OCI-LY7 (cell line): Measurements from ENCODE around the gene SLC29A3. TPM values are rescaled to one million over a fixed set of nuclear protein-coding genes. Genes with fewer than 3 reads are reported as not detected.

Experiments
- BruUV-seq: library from RNA; stranded (reverse); fragments of 400-500 nt; replicated peaks from 2 replicates; lab custom pipeline; 2021; lab: Mats Ljungman, UMichigan
- CTCF ChIA-PET: fragments of 300-600 bp; sonication (Branson Sonifier 250); formaldehyde crosslinking; loops from one replicate; lab custom pipeline; 2022; ENCODE audit warnings: antibody characterized with exemption; ENCODE audit not compliant: unreplicated experiment; lab: Charles Lee
- POLR2A ChIA-PET: fragments of 300-600 bp; sonication (Branson Sonifier 250); formaldehyde crosslinking; loops from one replicate; lab custom pipeline; 2022; ENCODE audit warnings: antibody characterized with exemption; lab: Charles Lee
- DNase-seq: peaks from one replicate; pipeline ENCODE4 v3.0.0-alpha.2; 2015; ENCODE audit warnings: low spot score
- H2AFZ ChIP-seq: fragments of 200-600 bp; sonication (generic), shearing (Covaris generic); 2 replicates; pipeline ENCODE4 v1.6.1; 2014; ENCODE audit warnings: mild to moderate bottlenecking, antibody characterized with exemption, low read length, moderate library complexity
- H3K27ac ChIP-seq: fragments of 200-600 bp; sonication (generic); 2 replicates; pipeline ENCODE4 v1.5.1; 2014; ENCODE audit warnings: mixed run types, low read depth, mild to moderate bottlenecking, moderate library complexity, low read length, inconsistent platforms; ENCODE audit not compliant: poor library complexity, severe bottlenecking
- H3K36me3 ChIP-seq: fragments of 200-600 bp; sonication (generic); 2 replicates; pipeline ENCODE4 v1.6.1; 2014; ENCODE audit warnings: mild to moderate bottlenecking, antibody characterized with exemption, low read length, moderate library complexity, mixed read lengths; ENCODE audit not compliant: insufficient read depth
- H3K4me1 ChIP-seq: fragments of 200-600 bp; sonication (generic); 2 replicates; pipeline ENCODE4 v1.5.1; 2014; ENCODE audit warnings: mild to moderate bottlenecking, low read length; ENCODE audit not compliant: insufficient read depth, poor library complexity, severe bottlenecking
- H3K4me2 ChIP-seq: fragments of 200-600 bp; sonication (generic); 2 replicates; pipeline ENCODE4 v1.6.1; 2014; ENCODE audit warnings: mild to moderate bottlenecking, low read length
- H3K4me3 ChIP-seq: fragments of 200-600 bp; sonication (generic); 2 replicates; pipeline ENCODE4 v1.5.1; 2014; ENCODE audit warnings: mild to moderate bottlenecking, low read depth, low read length; ENCODE audit not compliant: poor library complexity, severe bottlenecking
- H3K79me2 ChIP-seq: fragments of 200-600 bp; sonication (generic); 2 replicates; pipeline ENCODE4 v1.6.1; 2016; ENCODE audit warnings: low read depth, mild to moderate bottlenecking, low read length, moderate library complexity, mixed read lengths; ENCODE audit not compliant: insufficient read depth
- H3K9me2 ChIP-seq: fragments of 200-600 bp; sonication (generic); 2 replicates; pipeline ENCODE4 v1.6.1; 2016; ENCODE audit warnings: mild to moderate bottlenecking, low read length, mixed read lengths; ENCODE audit not compliant: insufficient read depth
- H3K9me3 ChIP-seq: fragments of 200-600 bp; sonication (generic); 2 replicates; pipeline ENCODE4 v1.6.1; 2014; ENCODE audit warnings: mild to moderate bottlenecking, mixed run types, low read length, mixed read lengths
- H4K20me1 ChIP-seq: fragments of 200-600 bp; sonication (generic); 2 replicates; pipeline ENCODE4 v1.6.1; 2014; ENCODE audit warnings: mild to moderate bottlenecking, antibody characterized with exemption, low read length, moderate library complexity, mixed read lengths; ENCODE audit not compliant: insufficient read depth
- CTCF ChIP-seq: fragments of 200-600 bp; sonication (generic); conservative IDR thresholded peaks from 2 replicates; pipeline ENCODE4 v1.5.1; 2014; ENCODE audit warnings: mild to moderate bottlenecking, antibody characterized with exemption, low read length, moderate library complexity, mixed read lengths
- EZH2phosphoT487 ChIP-seq: fragments of 200-600 bp; sonication (generic); IDR thresholded peaks from 2 replicates; pipeline ENCODE4 v1.6.1; 2018; ENCODE audit warnings: low read depth, borderline replicate concordance, mild to moderate bottlenecking, mixed run types, antibody characterized with exemption, low read length, moderate library complexity, mixed read lengths
- intact Hi-C: fragments of 100-400 bp; cut with micrococcal nuclease; formaldehyde crosslinking; loops from one replicate; pipeline ENCODE4 v1.10.0; 2022; ENCODE audit not compliant: unreplicated experiment
- total RNA-seq, 2 experiments: library from RNA; depleted of rRNA in 1 of 2; stranded (reverse); fragments of >200 nt in 1 of 2; shearing (Covaris generic) in 1 of 2; gene quantifications; 2 replicates each; pipeline ENCODE4 v1.2.3, GENCODE V29; 2014 to 2022

The SLC29A3 gene
- total RNA-seq, 2 experiments from 2014 or later, result 1.7 to 8.2 TPM

GRCh38 chr10:71348850-71349249 is 29.8 kb downstream of the SLC29A3 start:
- TF ChIP-seq EZH2phosphoT487 (no peak), CTCF (no peak)
- Histone ChIP-seq H3K79me2 (no peaks in the 10 kb centered on the region), H3K27ac (no peak overlapping the region), H3K9me2 (no peaks in the 10 kb centered on the region), H3K9me3 (no peaks in the 10 kb centered on the region), H3K4me3 (no peak overlapping the region), H3K4me1 (no peaks in the 10 kb centered on the region), H3K4me2 (no peak overlapping the region), H3K36me3 (no peaks in the 10 kb centered on the region), H2AFZ (no peak overlapping the region), H4K20me1 (no peaks in the 10 kb centered on the region)
- ChIA-PET CTCF (no interaction called here), POLR2A (interaction anchor here (0.6 to 0.7 kb wide), 2 partner anchors 9 to 30 kb away, joined by 4 to 6 read pairs; partner anchors contain the start of gene SLC29A3)
- no peak for DNase-seq
- no TSS peak for BruUV-seq
- intact Hi-C loops, result no loop called here

- H3K4me1 ChIP-seq, result no peaks in the 10 kb centered on the region
- H3K36me3 ChIP-seq, result no peaks in the 10 kb centered on the region
- no peaks in the 10 kb centered on the region for H3K9me3 ChIP-seq
- no peaks in the 10 kb centered on the region for H4K20me1 ChIP-seq
- no peak overlapping the region for H2AFZ ChIP-seq
- no peaks in the 10 kb centered on the region for H3K79me2 ChIP-seq
- intact Hi-C loops, result no loop called here
- no peaks in the 10 kb centered on the region for H3K9me2 ChIP-seq
- ChIA-PET CTCF (no interaction called here), POLR2A (no interaction called here)
- no peak overlapping the region for H3K4me2 ChIP-seq
- DNase-seq, result no peak
- no peak overlapping the region for H3K4me3 ChIP-seq
- H3K27ac ChIP-seq, result no peak overlapping the region
- TF ChIP-seq CTCF, result no peak
- no peak for TF ChIP-seq EZH2phosphoT487
- no TSS peak for BruUV-seq
These were observed 30.3 kb downstream of the SLC29A3 start for GRCh38 chr10:71349406-71349805.

GRCh38 chr10:71351087-71351486 is 32.0 kb downstream of the SLC29A3 start:
- no peaks in the 10 kb centered on the region for H4K20me1 ChIP-seq
- H3K79me2 ChIP-seq, result no peaks in the 10 kb centered on the region
- POLR2A ChIA-PET, result interaction anchor here (0.5 to 1.4 kb wide), 2 partner anchors 9 to 22 kb away, joined by 3 to 6 read pairs; no protein-coding TSS in a partner anchor
- no peak for TF ChIP-seq EZH2phosphoT487
- no peak for TF ChIP-seq CTCF
- CTCF ChIA-PET, result no interaction called here
- no peak for DNase-seq
- no peak overlapping the region for H2AFZ ChIP-seq
- H3K27ac ChIP-seq, result no peak overlapping the region
- H3K9me2 ChIP-seq, result no peaks in the 10 kb centered on the region
- no peak overlapping the region for H3K4me2 ChIP-seq
- H3K36me3 ChIP-seq, result no peaks in the 10 kb centered on the region
- no peaks in the 10 kb centered on the region for H3K4me1 ChIP-seq
- H3K9me3 ChIP-seq, result no peaks in the 10 kb centered on the region
- intact Hi-C loops, result no loop called here
- H3K4me3 ChIP-seq, result no peak overlapping the region
- BruUV-seq, result no TSS peak
